ENCODE data around the gene PCDHGA3. TPM values are rescaled to one million over a fixed set of nuclear protein-coding genes. Genes with fewer than 3 reads are reported as not detected.

The PCDHGA3 gene
- polyA plus RNA-seq, 1 donor (not counting 4 experiments of a cell fraction or from before 2014, with no cell fraction given), result 0.03 TPM

DNA sequence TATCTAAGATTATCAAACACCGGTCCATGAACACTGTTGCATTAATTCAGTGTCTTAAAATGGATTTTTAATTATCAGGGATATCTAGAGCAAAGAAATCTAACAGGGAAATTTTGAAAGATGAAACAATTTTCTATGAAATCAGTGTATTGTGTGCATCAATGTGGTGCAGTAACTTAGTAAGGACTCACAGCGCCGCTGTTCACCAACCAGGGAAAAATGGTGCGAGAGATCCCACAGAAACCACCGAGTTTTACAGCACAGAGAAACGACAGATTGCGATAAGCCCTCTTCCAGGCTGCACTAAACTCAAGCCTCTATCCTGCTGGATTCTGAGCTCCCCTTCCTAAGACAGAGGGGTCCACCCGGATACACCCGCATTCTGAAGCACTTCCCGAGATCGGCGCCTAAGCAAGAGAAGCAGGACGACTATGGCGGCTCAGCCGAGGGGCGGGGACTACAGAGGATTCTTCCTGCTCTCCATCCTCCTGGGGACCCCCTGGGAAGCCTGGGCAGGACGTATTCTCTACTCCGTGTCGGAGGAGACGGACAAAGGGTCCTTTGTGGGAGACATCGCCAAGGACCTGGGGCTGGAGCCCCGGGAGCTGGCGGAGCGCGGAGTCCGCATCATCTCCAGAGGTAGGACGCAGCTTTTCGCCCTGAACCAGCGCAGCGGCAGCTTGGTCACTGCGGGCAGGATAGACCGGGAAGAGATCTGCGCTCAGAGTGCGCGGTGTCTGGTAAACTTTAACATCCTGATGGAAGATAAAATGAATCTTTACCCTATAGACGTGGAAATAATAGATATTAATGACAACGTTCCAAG, 39.1 kb downstream of the PCDHGA3 start, which contains the start of gene PCDHGA7:
PCDHGA7 (plus strand) TSS at position 274 of the 826 bp plus-strand sequence; CDS start at position 432, 158 bp downstream.
- H3K4me2 ChIP-seq (ENCODE audit: control insufficient read depth, extremely low read depth, insufficient read depth, low read depth, low read length), result peak within 1 kb of the TSS; percentile 34
- H3K9me3 ChIP-seq (ENCODE audit: control insufficient read depth, low read depth, low read length), result peaks cover 2% of the 10 kb centered on the region

DNA sequence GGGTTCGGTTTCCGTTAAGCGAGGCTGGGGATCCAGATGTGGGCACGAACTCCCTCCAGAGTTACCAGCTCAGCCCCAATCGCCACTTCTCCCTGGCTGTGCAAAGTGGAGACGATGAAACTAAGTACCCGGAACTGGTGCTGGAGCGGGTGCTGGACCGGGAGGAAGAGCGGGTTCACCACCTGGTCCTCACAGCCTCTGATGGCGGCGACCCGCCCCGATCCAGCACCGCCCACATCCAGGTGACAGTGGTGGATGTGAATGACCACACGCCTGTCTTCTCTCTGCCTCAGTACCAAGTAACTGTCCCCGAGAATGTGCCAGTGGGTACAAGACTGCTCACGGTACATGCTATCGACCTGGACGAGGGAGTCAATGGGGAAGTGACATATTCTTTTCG, 39.7 kb downstream of the PCDHGA3 start:
- dilution Hi-C loops (cut with MboI; ENCODE audit: extremely low pct_ligation_motif_present, low sequenced_read_pairs), result no loop called here
- no peak overlapping the region for H3K27ac ChIP-seq (ENCODE audit: control insufficient read depth, insufficient read depth, low read length)
- H4K20me1 ChIP-seq (ENCODE audit: control insufficient read depth, extremely low read depth, insufficient read depth, low read length), result no peaks in the 10 kb centered on the region
- H3K79me2 ChIP-seq (ENCODE audit: control insufficient read depth, insufficient read depth, low read length), result no peaks in the 10 kb centered on the region
- DNase-seq (ENCODE audit: low read depth, low spot score) (no peak), FAIRE-seq (no peak)
- no peaks in the 10 kb centered on the region for H3K36me3 ChIP-seq (ENCODE audit: control insufficient read depth in 2 of 2, extremely low read depth in 1 of 2, insufficient read depth in 2 of 2, low read length in 2 of 2)
- H3K9me3 ChIP-seq (ENCODE audit: control insufficient read depth, low read depth, low read length), result peaks cover 2% of the 10 kb centered on the region
- no peaks in the 10 kb centered on the region for H3K9me1 ChIP-seq (ENCODE audit: control insufficient read depth, extremely low read depth, insufficient read depth, low read length)
- H3K27me3 ChIP-seq (ENCODE audit: control insufficient read depth, extremely low read depth, insufficient read depth, low read length), result peaks cover 5% of the 10 kb centered on the region
- peak overlapping the region; percentile 34 for H3K4me2 ChIP-seq (ENCODE audit: control insufficient read depth, extremely low read depth, insufficient read depth, low read depth, low read length)
- H3K4me3 ChIP-seq (ENCODE audit: control insufficient read depth in 2 of 3, extremely low read depth in 1 of 3, insufficient read depth in 2 of 3, low read depth in 1 of 3, low read length in 3 of 3), result peak overlapping the region in 1 of 3 experiments; percentile 45
- no peak overlapping the region for H3K9ac ChIP-seq (ENCODE audit: control insufficient read depth, extremely low read depth, insufficient read depth, low read length)
- TF ChIP-seq, protein P1, sequence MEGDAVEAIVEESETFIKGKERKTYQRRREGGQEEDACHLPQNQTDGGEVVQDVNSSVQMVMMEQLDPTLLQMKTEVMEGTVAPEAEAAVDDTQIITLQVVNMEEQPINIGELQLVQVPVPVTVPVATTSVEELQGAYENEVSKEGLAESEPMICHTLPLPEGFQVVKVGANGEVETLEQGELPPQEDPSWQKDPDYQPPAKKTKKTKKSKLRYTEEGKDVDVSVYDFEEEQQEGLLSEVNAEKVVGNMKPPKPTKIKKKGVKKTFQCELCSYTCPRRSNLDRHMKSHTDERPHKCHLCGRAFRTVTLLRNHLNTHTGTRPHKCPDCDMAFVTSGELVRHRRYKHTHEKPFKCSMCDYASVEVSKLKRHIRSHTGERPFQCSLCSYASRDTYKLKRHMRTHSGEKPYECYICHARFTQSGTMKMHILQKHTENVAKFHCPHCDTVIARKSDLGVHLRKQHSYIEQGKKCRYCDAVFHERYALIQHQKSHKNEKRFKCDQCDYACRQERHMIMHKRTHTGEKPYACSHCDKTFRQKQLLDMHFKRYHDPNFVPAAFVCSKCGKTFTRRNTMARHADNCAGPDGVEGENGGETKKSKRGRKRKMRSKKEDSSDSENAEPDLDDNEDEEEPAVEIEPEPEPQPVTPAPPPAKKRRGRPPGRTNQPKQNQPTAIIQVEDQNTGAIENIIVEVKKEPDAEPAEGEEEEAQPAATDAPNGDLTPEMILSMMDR (optimal IDR thresholded peaks at IDR 0.05 in 1 of 3, IDR thresholded peaks at IDR 0.05 in 1 of 3, conservative IDR thresholded peaks at IDR 0.05 in 1 of 3; ENCODE audit: extremely low read depth in 1 of 3, insufficient read depth in 2 of 3, low read length in 3 of 3), result no peak
- TF ChIP-seq EZH2 (IDR thresholded peaks at IDR 0.05; ENCODE audit: low read length), result no peak
- H3K4me1 ChIP-seq (ENCODE audit: control insufficient read depth, extremely low read depth, insufficient read depth, low read length), result no peaks in the 10 kb centered on the region
- no peak overlapping the region for H2AFZ ChIP-seq (ENCODE audit: control insufficient read depth, low read length)

More for the DNA sequence above, 39.1 kb downstream of the PCDHGA3 start, which contains the start of gene PCDHGA7:
- H3K4me1 ChIP-seq (ENCODE audit: control insufficient read depth, extremely low read depth, insufficient read depth, low read length), result no peaks in the 10 kb centered on the region
- no peaks in the 10 kb centered on the region for H3K36me3 ChIP-seq (ENCODE audit: control insufficient read depth in 2 of 2, extremely low read depth in 1 of 2, insufficient read depth in 2 of 2, low read length in 2 of 2)
- H2AFZ ChIP-seq (ENCODE audit: control insufficient read depth, low read length), result peak within 1 kb of the TSS; percentile 77
- no peaks in the 10 kb centered on the region for H3K9me1 ChIP-seq (ENCODE audit: control insufficient read depth, extremely low read depth, insufficient read depth, low read length)
- DNase-seq (ENCODE audit: low read depth, low spot score), result no peak
- FAIRE-seq, result no peak
- peak within 1 kb of the TSS; percentile 39 to 59 (median 45) for H3K4me3 ChIP-seq (ENCODE audit: control insufficient read depth in 2 of 3, extremely low read depth in 1 of 3, insufficient read depth in 2 of 3, low read depth in 1 of 3, low read length in 3 of 3)
- peaks cover 5% of the 10 kb centered on the region for H3K27me3 ChIP-seq (ENCODE audit: control insufficient read depth, extremely low read depth, insufficient read depth, low read length)
- no peak for TF ChIP-seq EZH2 (IDR thresholded peaks at IDR 0.05; ENCODE audit: low read length)
- TF ChIP-seq, protein P1 (optimal IDR thresholded peaks at IDR 0.05 in 1 of 3, IDR thresholded peaks at IDR 0.05 in 1 of 3, conservative IDR thresholded peaks at IDR 0.05 in 1 of 3; ENCODE audit: extremely low read depth in 1 of 3, insufficient read depth in 2 of 3, low read length in 3 of 3), result peak; percentile 27 to 42 (median 39)
- no peak within 1 kb of the TSS for H3K27ac ChIP-seq (ENCODE audit: control insufficient read depth, insufficient read depth, low read length)
- dilution Hi-C loops (cut with MboI; ENCODE audit: extremely low pct_ligation_motif_present, low sequenced_read_pairs), result no loop called here
- H3K79me2 ChIP-seq (ENCODE audit: control insufficient read depth, insufficient read depth, low read length), result no peaks in the 10 kb centered on the region
- H4K20me1 ChIP-seq (ENCODE audit: control insufficient read depth, extremely low read depth, insufficient read depth, low read length), result no peaks in the 10 kb centered on the region
- H3K9ac ChIP-seq (ENCODE audit: control insufficient read depth, extremely low read depth, insufficient read depth, low read length), result no peak within 1 kb of the TSS
